Activated CD8-positive, alpha-beta memory T cell treated with anti-CD3 and anti-CD28 coated beads, Interleukin-2, amount 50 U/mL, for 4 hours (primary cell): ENCODE data around the gene DUSP8.
"Not testable (repeated sequence)": the region's sequence is repeated elsewhere in the genome, so short reads cannot be mapped to it uniquely, and the experiment has no call there.

Experiments
- DNase-seq: peaks from one replicate; pipeline ENCODE4 v3.0.0-alpha.2; 2020

The DUSP8 gene

GRCh38 chr11:1589191-1589963 is 17.3 kb upstream of the DUSP8 start:
- not testable (repeated sequence) for DNase-seq

GRCh38 chr11:1586699-1587098 is 14.6 kb upstream of the DUSP8 start:
- no peak for DNase-seq

- not testable (repeated sequence) for DNase-seq
Observed at GRCh38 chr11:1584661-1585370, 12.7 kb upstream of the DUSP8 start, which contains the start of gene KRTAP5-1. Gene KRTAP5-1, minus strand, starts transcription at chr11:1585283. Its CDS starts 34 bp downstream, at chr11:1585249.

GRCh38 chr11:1582909-1583308 is 10.8 kb upstream of the DUSP8 start:
- DNase-seq = not testable (repeated sequence)

GRCh38 chr11:1581976-1582375 is 9.9 kb upstream of the DUSP8 start:
- DNase-seq = no peak

- DNase-seq = no peak
Observed at GRCh38 chr11:1576825-1577224, 4.8 kb upstream of the DUSP8 start.

GRCh38 chr11:1575756-1576155 is 3.7 kb upstream of the DUSP8 start:
- DNase-seq = not testable (repeated sequence)

- no peak for DNase-seq
Observed at GRCh38 chr11:1574933-1575242, 2.8 kb upstream of the DUSP8 start.

GRCh38 chr11:1574238-1574932 is 2.3 kb upstream of the DUSP8 start:
- DNase-seq = peak; percentile 59

- no peak for DNase-seq
Observed at GRCh38 chr11:1573903-1574237, 1.8 kb upstream of the DUSP8 start.

GRCh38 chr11:1573077-1573902 is 1.2 kb upstream of the DUSP8 start:
- no peak for DNase-seq

- DNase-seq = no peak
Observed at GRCh38 chr11:1571760-1572196, 293 bp downstream of the DUSP8 start.

- DNase-seq = no peak
Observed at GRCh38 chr11:1570896-1571759, 943 bp downstream of the DUSP8 start.

GRCh38 chr11:1570531-1570895 is 1.6 kb downstream of the DUSP8 start:
- DNase-seq = no peak

- no peak for DNase-seq
Observed at GRCh38 chr11:1570001-1570453, 2.0 kb downstream of the DUSP8 start.

- no peak for DNase-seq
Observed at GRCh38 chr11:1569251-1569780, 2.8 kb downstream of the DUSP8 start.

GRCh38 chr11:1568441-1568911 is 3.6 kb downstream of the DUSP8 start:
- peak; percentile 53 for DNase-seq

GRCh38 chr11:1567721-1568100 is 4.4 kb downstream of the DUSP8 start:
- DNase-seq = no peak

- no peak for DNase-seq
Observed at GRCh38 chr11:1567052-1567720, 4.9 kb downstream of the DUSP8 start.

GRCh38 chr11:1566381-1567051 is 5.6 kb downstream of the DUSP8 start:
- no peak for DNase-seq

GRCh38 chr11:1565904-1566247 is 6.2 kb downstream of the DUSP8 start:
- DNase-seq = no peak
